GM19324 (cell line): ENCODE measurements around the gene RPL27.
"Not testable (repeated sequence)": the region's sequence is repeated elsewhere in the genome, so short reads cannot be mapped to it uniquely, and the experiment has no call there.

ENCODE experiments used
- ATAC-seq: cut with Tn5 transposase; IDR thresholded peaks from one replicate; pipeline ENCODE4 v1.9.1; 2021; ENCODE audit warnings: mild to moderate bottlenecking, moderate library complexity; ENCODE audit not compliant: unreplicated experiment, low FRiP score

Gene RPL27

DNA sequence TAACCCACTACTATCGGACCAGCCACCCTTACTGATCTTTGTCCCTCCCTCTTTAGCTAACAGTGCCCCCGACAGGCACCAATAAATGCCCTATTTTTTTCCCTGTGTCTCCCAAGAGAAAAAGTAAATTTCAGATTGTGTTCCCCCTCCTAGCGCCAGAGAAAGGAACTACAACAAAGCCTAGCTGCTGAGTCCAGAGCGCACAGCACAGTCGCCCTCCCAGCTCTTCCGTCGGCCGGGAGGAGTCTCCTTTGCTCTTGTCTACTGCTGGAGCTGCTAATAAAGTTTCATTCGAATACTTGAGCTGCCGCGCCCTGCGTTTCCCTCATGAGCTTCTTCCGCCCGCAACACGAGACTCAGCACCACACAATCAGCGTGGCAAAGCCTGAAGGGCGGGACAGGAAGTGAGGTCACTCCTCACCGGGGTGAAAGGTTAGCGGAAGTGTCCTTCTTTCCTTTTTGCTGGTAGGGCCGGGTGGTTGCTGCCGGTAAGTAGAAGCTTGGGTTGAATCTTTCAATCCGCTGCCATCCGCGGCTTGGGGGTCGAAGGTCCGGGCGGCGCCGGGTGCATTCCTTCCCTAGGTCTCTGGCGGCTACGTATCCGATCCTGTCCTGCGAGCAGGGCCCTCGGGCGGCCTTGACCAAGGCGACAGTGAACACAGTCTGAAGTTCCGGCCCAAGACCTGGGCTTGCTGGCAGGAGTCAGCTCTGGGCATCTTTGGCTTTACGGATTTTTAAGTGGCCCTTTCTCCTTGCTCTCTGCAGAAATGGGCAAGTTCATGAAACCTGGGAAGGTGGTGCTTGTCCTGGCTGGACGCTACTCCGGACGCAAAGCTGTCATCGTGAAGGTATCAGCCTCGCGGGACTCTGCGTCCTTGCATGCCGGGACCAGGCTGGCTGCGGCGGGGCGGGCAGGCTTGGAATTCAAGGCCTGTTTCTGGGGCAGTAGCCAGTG lies at the start of gene RPL27:
Gene RPL27 (plus strand): TSS at position 436 of the 955 bp plus-strand sequence. CDS start 332 bp downstream, at position 768.
- ATAC-seq: peak; percentile 91

DNA sequence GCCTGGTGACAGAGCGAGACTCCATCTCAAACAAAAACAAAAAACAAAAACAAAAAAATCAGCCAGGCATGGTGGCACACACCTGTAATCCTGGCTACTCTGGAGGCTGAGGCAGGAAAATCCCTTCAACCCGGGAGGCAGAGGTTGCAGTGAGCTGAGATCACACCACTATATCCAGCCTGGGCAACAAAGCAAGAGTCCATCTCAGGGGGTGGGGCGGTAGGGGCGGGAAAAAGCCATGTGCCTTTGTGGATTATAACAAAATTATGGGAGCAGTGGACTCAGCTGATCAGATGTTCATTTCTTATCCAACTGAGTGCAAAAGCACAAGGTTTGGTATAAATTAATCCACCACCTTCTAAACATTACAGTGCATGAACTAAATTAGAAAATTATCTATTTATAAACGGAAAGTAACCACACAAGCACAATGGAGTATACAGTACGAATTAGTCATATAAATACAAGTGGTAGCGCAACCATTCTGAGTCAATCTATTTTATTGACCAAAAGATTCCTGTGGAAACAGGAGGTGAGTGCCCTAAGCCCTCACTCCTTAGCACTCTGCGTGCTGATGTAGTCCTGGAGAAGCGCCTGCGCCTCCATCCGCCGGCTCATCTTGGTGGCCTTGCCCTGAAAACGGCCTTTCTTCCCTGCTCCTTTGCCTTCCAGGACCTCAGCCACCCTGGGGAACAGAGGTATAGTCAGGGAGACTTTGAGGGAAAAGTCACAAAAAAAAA lies 48.0 kb upstream of the RPL27 start:
- no peak for ATAC-seq

DNA sequence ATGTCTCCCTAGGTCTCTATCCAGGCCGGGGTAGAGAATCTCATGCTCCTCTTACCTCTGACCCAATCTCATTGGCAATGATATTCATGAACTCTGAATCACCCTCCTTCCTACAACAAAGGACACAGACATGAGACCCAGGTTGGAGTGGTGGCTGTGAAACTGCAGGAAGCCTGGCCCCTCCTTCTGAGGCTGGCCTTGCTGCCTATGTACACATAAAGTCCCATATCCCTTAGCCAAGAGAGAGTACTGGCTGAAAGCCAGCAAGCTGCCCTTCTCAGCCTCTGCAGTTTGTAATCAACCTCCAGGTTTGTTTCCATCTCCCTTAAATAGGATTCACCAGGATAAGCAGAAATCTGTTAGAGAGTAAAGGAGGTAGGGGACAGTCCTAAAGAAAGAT lies 44.5 kb upstream of the RPL27 start:
- ATAC-seq: no peak

DNA sequence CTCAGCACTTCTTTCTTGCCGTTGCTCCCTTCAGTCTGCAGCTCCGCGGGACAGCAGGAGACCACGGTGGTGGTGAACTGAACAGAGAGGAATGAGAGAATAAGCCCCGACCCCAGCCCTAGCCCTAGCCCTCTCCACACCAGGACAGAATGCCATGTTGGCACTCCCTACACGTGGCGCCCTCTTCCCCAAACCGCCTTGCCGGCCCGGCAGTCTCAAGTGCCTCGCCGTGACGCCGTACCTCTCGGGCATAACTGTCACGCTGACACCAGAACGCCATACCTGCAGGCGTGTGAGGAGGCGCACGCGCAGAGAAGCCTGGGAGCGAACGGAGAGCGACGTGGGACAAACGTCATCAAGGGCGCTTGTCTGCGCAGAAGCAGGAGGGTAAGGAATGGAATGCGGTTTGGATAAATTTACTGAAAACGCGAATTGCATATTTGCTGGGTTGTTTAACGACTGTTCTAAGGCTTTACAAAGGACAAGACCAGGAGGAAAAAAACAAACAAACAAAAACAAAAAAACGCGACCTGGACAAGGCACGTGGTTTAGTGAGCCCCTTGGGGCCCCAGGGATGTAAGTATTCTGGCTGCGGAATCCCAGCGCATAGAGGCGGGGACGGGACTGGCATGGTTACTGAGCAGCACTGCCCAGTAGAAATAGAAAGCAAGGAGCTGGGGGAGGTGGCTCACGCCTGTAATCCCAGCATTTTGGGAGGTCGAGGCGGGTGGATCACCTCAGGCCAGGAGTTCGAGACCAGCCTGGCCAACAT lies 33.9 kb upstream of the RPL27 start, which contains the start of gene AARSD1:
Gene AARSD1 (minus strand): TSS at position 294 of the 772 bp plus-strand sequence. CDS start 14 bp downstream, at position 280.
- peak; percentile 83 for ATAC-seq

DNA sequence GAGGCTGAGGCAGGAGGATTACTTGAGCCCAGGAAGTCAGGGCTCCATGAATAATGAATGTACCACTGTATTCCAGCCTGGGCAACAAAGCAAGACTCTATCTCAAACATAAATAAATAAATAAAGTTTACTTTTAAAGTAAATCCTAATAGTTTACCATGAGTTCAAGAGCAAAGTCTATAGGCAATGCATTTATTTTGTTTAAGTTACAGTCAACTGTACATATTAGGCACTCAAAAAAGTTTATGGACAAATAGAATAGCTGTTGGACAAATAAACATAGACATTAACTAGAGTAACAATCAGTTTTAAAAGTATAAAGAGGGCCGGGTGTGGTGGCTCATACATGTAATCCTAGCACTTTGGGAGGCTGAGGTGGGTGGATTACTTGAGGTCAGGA lies 30.3 kb upstream of the RPL27 start:
- no peak for ATAC-seq

DNA sequence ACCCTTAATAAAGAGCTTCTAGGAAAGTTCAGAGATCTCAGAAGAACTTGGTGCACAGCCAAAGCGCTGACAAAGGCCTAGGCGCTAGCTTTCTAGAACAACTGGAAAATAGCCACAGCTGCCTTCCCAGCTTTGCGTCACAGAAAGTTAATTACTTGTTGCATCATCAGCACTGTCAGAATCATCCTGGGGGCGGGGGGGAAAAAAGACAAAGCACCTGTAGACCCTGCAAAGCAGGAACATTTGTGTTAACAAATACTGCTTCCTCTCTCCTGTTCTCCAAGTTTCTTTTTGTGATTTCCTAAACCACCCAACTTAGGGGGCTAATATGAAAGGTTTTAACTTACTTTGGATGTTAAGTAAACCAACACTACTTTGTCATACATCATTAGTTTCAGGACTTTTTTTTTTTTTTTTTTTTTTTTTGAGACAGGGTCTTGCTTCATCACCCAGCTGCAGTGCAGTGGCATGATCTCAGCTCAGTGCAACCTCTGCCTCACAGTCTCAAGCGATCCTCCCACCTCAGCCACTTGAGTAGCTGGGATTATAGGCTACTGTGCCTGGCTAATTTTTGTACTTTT lies 29.1 kb upstream of the RPL27 start:
- no peak for ATAC-seq

DNA sequence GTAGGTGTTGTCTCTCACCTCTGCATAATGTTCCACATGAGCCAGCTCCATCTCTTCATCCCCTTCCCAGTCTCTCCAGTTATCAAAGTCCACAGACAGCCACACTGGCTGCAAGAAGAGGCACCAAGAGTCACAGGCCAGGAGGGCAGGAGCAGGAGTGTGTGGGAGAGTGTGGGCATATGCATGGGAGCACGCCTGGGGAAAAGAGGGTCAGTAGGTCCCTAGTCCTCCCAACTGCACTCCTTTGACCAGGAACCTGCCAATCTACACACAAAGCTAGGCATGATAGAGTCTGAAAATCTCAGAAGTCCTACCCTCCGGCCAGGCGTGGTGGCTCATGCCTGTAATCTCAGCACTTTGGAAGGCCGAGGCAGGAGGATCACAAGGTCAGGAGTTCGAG lies 26.6 kb upstream of the RPL27 start:
- ATAC-seq: no peak

DNA sequence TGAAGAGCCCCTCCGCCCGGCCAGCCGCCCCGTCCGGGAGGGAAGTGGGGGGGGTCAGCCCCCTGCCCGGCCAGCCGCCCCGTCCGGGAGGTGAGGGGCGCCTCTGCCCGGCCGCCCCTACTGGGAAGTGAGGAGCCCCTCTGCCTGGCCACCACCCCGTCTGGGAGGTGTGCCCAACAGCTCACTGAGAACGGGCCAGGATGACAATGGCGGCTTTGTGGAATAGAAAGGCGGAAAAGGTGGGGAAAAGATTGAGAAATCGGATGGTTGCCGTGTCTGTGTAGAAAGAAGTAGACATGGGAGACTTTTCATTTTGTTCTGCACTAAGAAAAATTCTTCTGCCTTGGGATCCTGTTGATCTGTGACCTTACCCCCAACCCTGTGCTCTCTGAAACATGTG lies 24.9 kb upstream of the RPL27 start:
- not testable (repeated sequence) for ATAC-seq

DNA sequence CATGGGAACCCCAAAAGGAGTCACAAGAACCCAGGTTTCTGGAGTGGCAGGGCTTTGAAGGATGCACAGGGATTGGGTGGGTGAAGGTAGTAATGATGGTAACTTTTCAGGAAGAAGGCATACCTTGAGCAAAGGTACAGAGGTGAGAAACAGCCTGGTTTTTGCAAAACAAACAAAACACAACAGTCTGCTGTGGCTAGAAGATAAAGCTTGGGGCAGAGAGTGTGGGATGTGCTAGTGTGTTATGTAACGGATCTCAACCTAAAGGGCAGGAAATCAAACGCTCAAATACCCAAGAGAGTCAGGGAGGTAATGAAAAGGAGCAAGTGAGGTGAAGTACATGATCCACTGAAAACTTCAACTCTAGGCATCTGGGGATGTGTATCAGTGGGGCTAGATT lies 23.0 kb upstream of the RPL27 start:
- ATAC-seq: no peak

DNA sequence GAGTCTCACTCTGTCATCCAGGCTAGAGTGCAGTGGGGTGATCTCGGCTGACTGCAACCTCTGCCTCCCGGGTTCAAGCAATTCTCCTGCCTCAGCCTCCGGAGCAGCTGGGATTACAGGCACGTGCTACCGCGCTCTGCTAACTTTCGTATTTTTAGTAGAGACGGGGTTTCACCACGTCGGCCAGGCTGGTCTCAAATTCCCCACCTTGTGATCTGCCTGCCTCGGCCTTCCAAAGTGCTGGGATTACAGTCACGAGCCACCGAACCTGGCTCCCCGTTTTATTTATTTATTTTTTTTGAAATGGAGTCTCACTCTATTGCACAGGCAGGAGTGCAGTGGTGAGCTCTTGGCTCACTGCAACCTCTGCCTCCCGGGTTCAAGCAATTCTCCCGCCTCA lies 22.5 kb upstream of the RPL27 start:
- ATAC-seq: not testable (repeated sequence)

DNA sequence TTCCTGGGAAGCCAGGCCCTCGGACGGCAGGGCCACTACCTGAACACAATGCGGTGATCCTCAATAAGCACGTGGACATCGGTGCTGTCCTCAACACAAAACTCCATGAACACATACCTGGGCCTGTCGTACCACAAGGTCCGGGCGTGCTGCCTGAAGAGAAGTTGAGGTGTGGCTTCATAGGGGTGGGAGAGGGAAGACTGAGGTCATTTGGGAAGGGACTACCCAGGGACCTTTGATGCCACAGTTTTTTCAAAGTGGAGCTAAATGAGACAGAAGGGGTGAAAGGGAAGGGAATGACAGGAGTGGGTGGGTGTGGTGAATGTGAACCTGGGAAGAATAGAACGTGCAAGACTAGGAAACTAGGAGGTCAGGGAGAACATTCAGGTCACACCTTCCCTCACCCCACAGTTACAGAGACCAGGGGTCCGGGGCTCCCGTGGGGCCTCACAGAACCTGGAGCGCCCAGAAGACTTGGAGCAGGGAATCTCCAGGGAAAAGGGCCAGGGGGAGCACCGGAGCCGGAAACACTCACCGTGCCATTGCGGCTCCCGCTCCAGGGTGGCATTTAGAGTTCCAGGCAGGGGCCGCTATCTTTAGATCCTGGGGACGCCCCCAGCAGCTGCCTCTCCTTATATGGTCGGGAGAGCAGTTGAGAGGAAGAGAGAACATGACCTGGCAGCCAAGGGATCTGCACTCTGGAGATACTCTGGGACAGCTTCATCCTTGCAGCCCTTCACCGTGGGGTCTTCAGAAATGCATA lies 18.5 kb upstream of the RPL27 start, which contains the start of gene PTGES3L:
Gene PTGES3L (minus strand): TSS at position 570 of the 763 bp plus-strand sequence. CDS start 27 bp downstream, at position 543.
- ATAC-seq: no peak

DNA sequence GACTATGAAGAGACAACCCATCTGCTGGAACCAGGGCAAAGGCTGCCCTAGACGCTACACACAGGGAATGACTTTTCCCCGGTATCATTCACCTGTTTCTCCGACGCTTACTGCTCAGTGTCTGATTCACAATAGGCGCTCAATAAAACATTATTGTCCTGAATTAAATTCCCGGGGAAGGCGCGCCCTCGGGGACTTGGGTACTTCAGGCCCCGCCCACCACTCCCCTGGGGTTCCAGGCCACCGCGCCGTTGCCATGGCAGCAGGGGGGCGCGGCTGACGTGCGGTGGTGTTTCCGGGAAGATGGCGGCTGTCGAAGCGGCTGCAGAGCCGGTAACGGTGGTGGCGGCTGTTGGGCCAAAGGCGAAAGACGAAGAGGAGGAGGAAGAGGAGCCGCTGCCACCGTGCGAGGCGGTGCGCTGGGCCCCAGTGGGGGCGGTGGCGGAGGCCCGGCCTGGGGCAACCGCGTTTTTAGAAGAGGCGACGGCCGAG lies 17.9 kb upstream of the RPL27 start, which contains the start of gene RUNDC1:
Gene RUNDC1 (plus strand): TSS at position 292 of the 492 bp plus-strand sequence. CDS start 12 bp downstream, at position 304.
- peak; percentile 71 for ATAC-seq

DNA sequence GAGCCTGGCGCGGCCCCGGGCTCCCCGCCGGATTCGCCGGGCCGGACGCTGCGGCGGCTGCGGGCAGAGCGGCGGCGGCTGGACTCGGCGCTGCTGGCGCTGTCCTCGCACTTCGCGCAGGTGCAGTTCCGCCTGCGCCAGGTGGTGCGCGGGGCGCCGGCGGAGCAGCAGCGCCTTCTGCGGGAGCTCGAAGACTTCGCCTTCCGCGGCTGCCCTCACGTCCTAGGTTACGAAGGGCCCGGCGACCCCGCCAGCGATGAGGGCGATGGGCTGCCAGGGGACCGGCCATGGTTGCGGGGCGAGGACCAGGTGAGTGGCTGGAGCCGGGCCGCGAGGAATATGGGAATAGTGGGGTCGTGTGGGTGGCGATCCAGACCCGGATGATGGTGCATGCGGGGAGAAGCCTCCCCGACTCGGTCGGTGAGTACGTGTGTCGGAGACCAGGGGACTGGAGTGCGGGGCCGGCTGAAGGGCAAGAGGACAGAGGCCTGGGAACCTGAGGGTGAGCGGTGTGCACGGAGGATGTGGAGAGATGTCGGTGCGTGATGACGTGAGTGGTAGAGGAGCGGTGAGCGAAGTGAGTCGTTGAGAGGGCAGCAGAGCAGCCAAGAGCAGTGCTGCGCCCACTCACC lies 17.3 kb upstream of the RPL27 start:
- ATAC-seq: peak; percentile 50

DNA sequence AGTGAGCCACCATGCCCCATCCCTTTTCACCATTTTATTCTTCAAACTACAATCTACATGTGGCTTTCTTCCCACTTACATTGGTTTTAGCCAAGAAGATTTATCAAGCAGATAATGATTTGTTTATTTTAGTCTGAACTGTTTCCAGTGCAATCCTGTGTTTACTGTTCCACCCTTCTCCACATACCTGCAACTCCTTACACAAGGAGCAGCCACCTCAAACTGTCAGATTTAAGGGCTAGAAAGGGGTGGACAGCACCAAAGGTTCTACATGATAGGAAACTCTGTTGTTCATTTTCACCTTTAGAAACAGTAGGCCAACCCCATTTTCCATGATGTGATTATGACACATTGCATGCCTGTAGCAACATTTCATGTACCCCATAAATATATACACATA lies 16.0 kb upstream of the RPL27 start:
- no peak for ATAC-seq

DNA sequence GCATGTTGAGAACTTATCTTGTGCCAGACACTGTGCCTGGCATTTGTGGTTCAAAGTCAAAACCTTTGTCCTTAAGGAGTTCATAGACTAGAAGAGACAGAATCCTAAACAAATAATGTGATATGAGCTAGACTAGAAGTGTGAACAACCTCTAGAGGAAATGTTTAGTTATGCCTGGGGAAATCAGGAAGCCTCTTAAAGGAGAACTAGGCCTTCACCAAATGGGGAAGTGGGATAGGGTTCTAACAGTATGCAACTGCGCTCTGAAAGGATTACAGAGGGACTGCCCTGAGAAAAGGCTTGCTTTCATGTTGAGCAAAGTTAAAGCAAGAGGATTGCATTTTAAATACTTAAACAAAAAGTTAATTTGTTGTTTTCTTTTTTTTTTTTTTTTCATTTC lies 13.0 kb upstream of the RPL27 start:
- ATAC-seq: no peak

DNA sequence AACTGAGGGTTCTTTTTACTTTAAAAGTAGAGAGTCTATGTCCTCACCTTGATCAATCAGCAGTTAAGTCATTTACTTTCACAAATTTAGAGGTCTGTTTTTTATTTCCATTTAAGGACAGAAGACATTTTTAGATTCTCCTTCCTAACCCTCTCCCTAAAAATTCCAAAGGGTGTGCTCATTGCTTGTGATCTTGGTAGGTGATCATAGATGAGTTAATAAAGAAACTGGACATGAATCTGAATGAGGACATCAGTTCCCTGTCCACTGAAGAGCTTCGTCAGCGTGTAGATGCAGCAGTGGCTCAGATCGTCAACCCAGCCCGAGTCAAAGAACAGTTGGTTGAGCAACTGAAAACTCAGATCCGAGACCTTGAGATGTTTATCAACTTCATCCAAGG lies 9.1 kb upstream of the RPL27 start:
- no peak for ATAC-seq

DNA sequence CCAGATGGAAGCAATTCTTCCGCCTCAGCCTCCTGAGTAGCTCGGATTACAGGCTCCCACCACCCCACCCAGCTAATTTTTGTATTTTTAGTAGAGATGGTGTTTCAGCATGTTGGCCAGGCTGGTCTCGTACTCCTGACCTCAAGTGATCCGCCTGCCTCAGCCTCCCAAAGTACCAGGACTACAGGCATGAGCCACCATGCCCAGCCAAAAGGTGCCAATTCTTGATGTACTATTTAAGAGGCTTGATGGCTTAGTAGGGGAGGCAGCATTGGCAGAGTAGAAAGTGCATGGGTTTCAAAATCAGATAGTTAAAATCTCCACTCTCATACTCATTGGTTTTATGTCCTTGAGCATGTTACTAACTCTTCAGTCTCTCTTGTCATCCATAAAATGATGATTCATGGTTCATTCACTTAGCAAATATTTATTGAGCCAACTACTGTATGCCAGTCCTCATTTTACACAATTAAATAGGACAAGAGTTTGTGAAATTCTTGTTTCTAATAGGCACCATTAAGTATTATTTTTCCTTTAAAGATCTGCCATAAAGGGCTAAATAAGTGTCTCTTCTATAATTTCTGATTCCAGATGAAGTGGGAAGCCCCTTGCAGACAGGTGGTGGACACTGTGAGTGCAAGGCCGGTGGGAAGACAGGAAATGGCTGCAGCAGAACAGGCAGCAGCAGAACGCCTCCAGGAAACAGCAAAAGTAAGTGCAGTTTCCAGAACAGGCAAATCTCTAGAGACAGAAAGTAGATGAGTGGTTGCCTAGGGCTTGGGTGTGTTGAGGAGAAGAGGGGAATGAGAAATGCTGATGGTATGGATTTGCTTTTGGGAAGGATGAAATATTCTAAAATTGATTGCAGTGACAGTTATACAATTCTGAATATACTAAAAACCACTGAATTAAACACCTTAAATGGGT lies 8.2 kb upstream of the RPL27 start:
- ATAC-seq: no peak

DNA sequence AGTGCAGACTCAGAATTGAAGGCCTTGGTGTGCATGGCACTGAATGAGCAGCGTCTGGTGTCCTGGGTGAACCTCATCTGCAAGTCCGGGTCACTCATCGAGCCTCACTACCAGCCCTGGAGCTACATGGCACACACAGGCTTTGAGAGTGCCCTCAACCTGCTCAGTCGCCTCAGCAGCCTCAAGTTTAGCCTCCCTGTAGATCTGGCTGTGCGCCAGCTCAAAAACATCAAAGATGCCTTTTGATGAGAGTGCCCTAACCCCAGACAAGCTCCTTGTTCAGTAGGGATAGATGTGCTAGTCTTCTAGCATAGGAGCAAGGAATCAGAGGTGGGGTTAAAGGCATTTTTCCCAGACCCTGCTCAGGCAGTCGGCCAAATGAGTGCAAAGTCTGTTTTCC lies 6.7 kb upstream of the RPL27 start:
- ATAC-seq: no peak
